IPS-15b (cell line): ENCODE results near the gene IQSEC3.
"Not testable (repeated sequence)": the region's sequence is repeated elsewhere in the genome, so short reads cannot be mapped to it uniquely, and the experiment has no call there.

Experiments used
- H3K27me3 ChIP-seq: one replicate; pipeline ENCODE4 v1.6.1; 2013; ENCODE audit warnings: low read length; ENCODE audit not compliant: control insufficient read depth, insufficient read depth
- H3K36me3 ChIP-seq: one replicate; pipeline ENCODE4 v1.6.1; 2013; ENCODE audit warnings: low read length; ENCODE audit not compliant: control insufficient read depth, insufficient read depth
- H3K4me1 ChIP-seq: one replicate; pipeline ENCODE4 v1.6.1; 2013; ENCODE audit warnings: mild to moderate bottlenecking, low read length; ENCODE audit not compliant: control insufficient read depth, insufficient read depth
- H3K4me3 ChIP-seq: one replicate; pipeline ENCODE4 v1.5.1; 2013; ENCODE audit warnings: low read depth, low read length
- H3K9ac ChIP-seq: one replicate; pipeline ENCODE4 v1.6.1; 2013; ENCODE audit warnings: low read depth, mild to moderate bottlenecking, low read length
- H3K9me3 ChIP-seq: one replicate; pipeline ENCODE4 v1.6.1; 2013; ENCODE audit warnings: mild to moderate bottlenecking, low read length; ENCODE audit not compliant: control insufficient read depth, insufficient read depth

IQSEC3 gene

GRCh38 chr12:66428-66781, at the start of gene IQSEC3:
Gene IQSEC3, plus strand, starts transcription at chr12:66767. Its CDS starts 116 bp downstream, at chr12:66883.
- H3K9me3 ChIP-seq, H3K9ac ChIP-seq, H3K4me1 ChIP-seq, H3K36me3 ChIP-seq: not testable (repeated sequence)
- H3K27me3 ChIP-seq: peaks cover 41% of the 10 kb centered on the region
- peak within 1 kb of the TSS; percentile 32 for H3K4me3 ChIP-seq

- H3K27me3 ChIP-seq, H3K9me3 ChIP-seq, H3K9ac ChIP-seq, H3K4me3 ChIP-seq, H3K4me1 ChIP-seq: not testable (repeated sequence)
- H3K36me3 ChIP-seq: peaks cover 12% of the 10 kb centered on the region
Measured at GRCh38 chr12:17370-18340, 48.9 kb upstream of the IQSEC3 start.

DNA sequence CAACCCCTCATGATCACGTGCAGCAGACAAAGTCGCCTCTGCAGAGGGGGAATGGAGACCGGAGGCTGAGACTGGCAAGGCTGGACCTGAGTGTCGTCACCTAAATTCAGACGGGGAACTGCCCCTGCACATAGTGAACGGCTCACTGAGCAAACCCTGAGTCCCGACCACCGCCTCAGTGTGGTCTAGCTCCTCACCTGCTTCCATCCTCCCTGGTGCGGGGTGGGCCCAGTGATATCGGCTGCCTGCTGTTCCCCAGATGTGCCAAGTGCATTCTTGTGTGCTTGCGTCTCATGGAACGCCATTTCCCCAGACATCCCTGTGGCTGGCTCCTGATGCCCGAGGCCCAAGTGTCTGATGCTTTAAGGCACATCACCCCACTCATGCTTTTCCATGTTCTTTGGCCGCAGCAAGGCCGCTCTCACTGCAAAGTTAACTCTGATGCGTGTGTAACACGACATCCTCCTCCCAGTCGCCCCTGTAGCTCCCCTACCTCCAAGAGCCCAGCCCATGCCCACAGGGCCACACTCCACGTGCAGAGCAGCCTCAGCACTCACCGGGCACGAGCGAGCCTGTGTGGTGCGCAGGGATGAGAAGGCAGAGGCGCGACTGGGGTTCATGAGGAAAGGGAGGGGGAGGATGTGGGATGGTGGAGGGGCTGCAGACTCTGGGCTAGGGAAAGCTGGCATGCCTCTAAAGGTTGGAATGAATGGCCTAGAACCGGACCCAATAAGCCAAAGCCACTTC, 47.6 kb upstream of the IQSEC3 start:
- not testable (repeated sequence) for H3K4me1 ChIP-seq, H3K9me3 ChIP-seq, H3K4me3 ChIP-seq, H3K9ac ChIP-seq, H3K27me3 ChIP-seq
- H3K36me3 ChIP-seq: peaks cover 12% of the 10 kb centered on the region

- not testable (repeated sequence) for H3K9me3 ChIP-seq, H3K4me3 ChIP-seq, H3K9ac ChIP-seq, H3K4me1 ChIP-seq, H3K27me3 ChIP-seq
- H3K36me3 ChIP-seq: peaks cover 12% of the 10 kb centered on the region
Measured at GRCh38 chr12:19906-20305, 46.7 kb upstream of the IQSEC3 start.

DNA sequence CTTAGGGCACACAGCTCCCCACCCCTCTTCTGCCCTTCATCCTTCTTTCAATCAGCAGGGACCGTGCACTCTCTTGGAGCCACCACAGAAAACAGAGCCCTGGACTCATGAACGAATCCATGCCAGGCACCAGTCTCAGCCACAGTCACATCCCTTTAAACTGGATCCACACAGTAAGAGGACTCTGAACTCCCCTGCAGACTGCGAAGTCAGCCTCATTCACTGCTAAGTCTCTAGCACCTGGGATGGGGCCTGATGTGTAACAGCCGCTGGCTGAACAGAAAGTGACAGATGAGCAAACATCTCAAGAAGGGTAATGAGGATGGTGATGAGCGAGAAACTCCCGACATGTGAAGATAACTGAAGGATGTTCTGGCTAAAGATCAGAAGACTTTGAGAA, 45.8 kb upstream of the IQSEC3 start:
- Histone ChIP-seq H3K4me1 (no peaks in the 10 kb centered on the region), H3K36me3 (peaks cover 12% of the 10 kb centered on the region), H3K4me3 (no peak overlapping the region), H3K9ac (no peak overlapping the region), H3K9me3 (no peaks in the 10 kb centered on the region), H3K27me3 (no peaks in the 10 kb centered on the region)

DNA sequence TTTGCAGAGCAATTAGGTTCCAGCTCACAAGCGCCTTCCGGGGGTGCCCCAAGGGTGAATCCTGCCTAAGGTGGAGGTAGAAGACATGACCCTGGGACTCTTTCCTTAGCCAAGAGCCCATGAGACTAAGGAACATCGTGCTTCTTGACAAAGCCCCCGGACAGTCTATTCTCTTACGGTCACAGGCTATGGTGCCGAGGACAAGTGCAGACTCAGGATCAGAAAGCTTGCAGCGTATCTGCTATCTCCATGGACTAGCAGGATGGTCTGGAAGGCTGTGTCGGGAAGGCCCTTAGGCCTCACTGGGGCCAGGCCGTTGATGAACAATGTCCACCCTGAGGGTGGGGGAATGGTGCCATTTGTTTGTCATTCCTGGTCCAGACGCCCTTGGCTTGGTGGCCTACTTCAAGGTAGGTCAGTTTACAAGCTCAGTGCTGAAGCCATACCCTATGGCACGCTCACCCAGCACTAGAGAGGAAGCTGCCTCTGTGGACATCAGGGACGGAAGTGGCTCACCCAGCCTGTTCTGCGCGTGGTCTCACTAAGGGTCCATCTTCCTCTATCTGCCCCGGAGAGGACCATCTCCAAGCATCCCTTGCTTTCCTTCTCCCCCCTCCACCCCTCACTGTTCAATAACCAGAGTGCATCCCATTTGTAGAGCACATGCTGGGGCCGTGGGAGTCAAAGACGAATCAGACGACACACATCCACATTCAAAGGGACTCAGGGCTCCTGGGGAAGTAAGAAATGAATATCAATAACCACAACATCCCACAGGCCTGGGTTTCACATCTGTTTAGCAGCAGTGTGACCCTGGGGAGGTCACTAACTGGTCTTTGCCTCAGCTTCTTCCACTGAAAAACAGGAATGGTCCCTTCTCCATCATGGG, 45.0 kb upstream of the IQSEC3 start:
- Histone ChIP-seq H3K27me3 (no peaks in the 10 kb centered on the region), H3K9ac (no peak overlapping the region), H3K9me3 (no peaks in the 10 kb centered on the region), H3K36me3 (peaks cover 10% of the 10 kb centered on the region), H3K4me3 (no peak overlapping the region), H3K4me1 (no peaks in the 10 kb centered on the region)

DNA sequence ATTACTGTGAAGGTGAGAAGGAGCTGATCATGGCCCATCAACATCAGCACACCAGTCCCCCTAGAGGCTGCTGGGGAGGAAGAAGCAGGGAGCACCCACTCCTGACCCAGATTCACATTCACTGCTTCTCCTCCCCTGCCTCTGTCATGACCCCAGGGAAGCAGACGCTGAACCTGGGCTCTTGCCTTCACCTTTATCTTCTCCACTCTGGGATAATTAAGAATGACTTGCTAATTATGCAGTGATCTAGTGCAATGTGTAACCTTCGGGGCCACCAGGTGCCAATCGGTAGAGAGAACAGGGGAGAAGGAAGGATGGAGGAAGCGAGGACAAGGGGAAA, 44.4 kb upstream of the IQSEC3 start:
- no peaks in the 10 kb centered on the region for H3K4me1 ChIP-seq
- H3K4me3 ChIP-seq: no peak overlapping the region
- no peaks in the 10 kb centered on the region for H3K27me3 ChIP-seq
- H3K36me3 ChIP-seq: peaks cover 9% of the 10 kb centered on the region
- no peak overlapping the region for H3K9ac ChIP-seq
- H3K9me3 ChIP-seq: no peaks in the 10 kb centered on the region

GRCh38 chr12:22530-23201, 43.9 kb upstream of the IQSEC3 start:
- H3K9ac ChIP-seq: no peak overlapping the region
- no peaks in the 10 kb centered on the region for H3K4me1 ChIP-seq
- no peak overlapping the region for H3K4me3 ChIP-seq
- no peaks in the 10 kb centered on the region for H3K9me3 ChIP-seq
- peaks cover 9% of the 10 kb centered on the region for H3K36me3 ChIP-seq
- no peaks in the 10 kb centered on the region for H3K27me3 ChIP-seq

GRCh38 chr12:27904-28303, 38.7 kb upstream of the IQSEC3 start:
- H3K9me3 ChIP-seq, H3K4me1 ChIP-seq, H3K36me3 ChIP-seq, H3K27me3 ChIP-seq, H3K4me3 ChIP-seq, H3K9ac ChIP-seq: not testable (repeated sequence)

- not testable (repeated sequence) for H3K36me3 ChIP-seq, H3K9me3 ChIP-seq
Measured at GRCh38 chr12:38775-39174, 27.8 kb upstream of the IQSEC3 start.

GRCh38 chr12:39555-40265, 26.9 kb upstream of the IQSEC3 start:
- not testable (repeated sequence) for H3K4me1 ChIP-seq, H3K9ac ChIP-seq, H3K36me3 ChIP-seq, H3K27me3 ChIP-seq, H3K4me3 ChIP-seq, H3K9me3 ChIP-seq

More at GRCh38 chr12:38775-39174, 27.8 kb upstream of the IQSEC3 start:
- H3K27me3 ChIP-seq, H3K4me1 ChIP-seq, H3K9ac ChIP-seq, H3K4me3 ChIP-seq: not testable (repeated sequence)
